ENCODE measurements around the gene ELAVL4.

The ELAVL4 gene

GRCh38 chr1:50232336-50232735 lies 123.6 kb downstream of the ELAVL4 start:
- Histone ChIP-seq H3K27ac (ENCODE audit: low read depth, low read length) (no peak overlapping the region), H3K27me3 (ENCODE audit: control insufficient read depth in 5 of 5, insufficient read depth in 4 of 5, low read length in 5 of 5) (no peaks in the 10 kb centered on the region), H3K4me1 (ENCODE audit: control insufficient read depth in 5 of 5, insufficient read depth in 5 of 5, low read length in 5 of 5) (no peaks in the 10 kb centered on the region), H3K4me3 (ENCODE audit: low read depth in 1 of 5, low read length in 5 of 5) (no peak overlapping the region), H3K9me3 (ENCODE audit: control insufficient read depth in 5 of 5, low read length in 5 of 5) (no peaks in the 10 kb centered on the region), H3K36me3 (ENCODE audit: control insufficient read depth in 5 of 5, insufficient read depth in 5 of 5, low read length in 5 of 5) (no peaks in the 10 kb centered on the region), H3K9ac (ENCODE audit: low read length in 5 of 5) (no peak overlapping the region)

GRCh38 chr1:50236656-50237055 lies 127.9 kb downstream of the ELAVL4 start:
- H3K36me3 ChIP-seq (ENCODE audit: control insufficient read depth in 5 of 5, insufficient read depth in 5 of 5, low read length in 5 of 5), result no peaks in the 10 kb centered on the region

GRCh38 chr1:50237056-50237455 lies 128.3 kb downstream of the ELAVL4 start:
- Histone ChIP-seq H3K4me1 (ENCODE audit: control insufficient read depth in 5 of 5, insufficient read depth in 5 of 5, low read length in 5 of 5) (no peaks in the 10 kb centered on the region), H3K9me3 (ENCODE audit: control insufficient read depth in 5 of 5, low read length in 5 of 5) (peaks cover 0 to 4% (median 0%) of the 10 kb centered on the region in 5 donors), H3K27ac (ENCODE audit: low read depth, low read length) (no peak overlapping the region), H3K9ac (ENCODE audit: low read length in 5 of 5) (no peak overlapping the region), H3K4me3 (ENCODE audit: low read depth in 1 of 5, low read length in 5 of 5) (no peak overlapping the region), H3K36me3 (ENCODE audit: control insufficient read depth in 5 of 5, insufficient read depth in 5 of 5, low read length in 5 of 5) (no peaks in the 10 kb centered on the region), H3K27me3 (ENCODE audit: control insufficient read depth in 5 of 5, insufficient read depth in 4 of 5, low read length in 5 of 5) (no peaks in the 10 kb centered on the region)

More at GRCh38 chr1:50236656-50237055, 127.9 kb downstream of the ELAVL4 start:
- Histone ChIP-seq H3K27me3 (ENCODE audit: control insufficient read depth in 5 of 5, insufficient read depth in 4 of 5, low read length in 5 of 5) (no peaks in the 10 kb centered on the region), H3K9ac (ENCODE audit: low read length in 5 of 5) (no peak overlapping the region), H3K9me3 (ENCODE audit: control insufficient read depth in 5 of 5, low read length in 5 of 5) (peaks cover 0 to 4% (median 0%) of the 10 kb centered on the region in 5 donors), H3K27ac (ENCODE audit: low read depth, low read length) (no peak overlapping the region), H3K4me3 (ENCODE audit: low read depth in 1 of 5, low read length in 5 of 5) (no peak overlapping the region), H3K4me1 (ENCODE audit: control insufficient read depth in 5 of 5, insufficient read depth in 5 of 5, low read length in 5 of 5) (no peaks in the 10 kb centered on the region)

- Histone ChIP-seq H3K4me3 (ENCODE audit: low read depth in 1 of 5, low read length in 5 of 5) (no peak overlapping the region), H3K9me3 (ENCODE audit: control insufficient read depth in 5 of 5, low read length in 5 of 5) (peaks cover 0 to 4% (median 0%) of the 10 kb centered on the region in 5 donors), H3K4me1 (ENCODE audit: control insufficient read depth in 5 of 5, insufficient read depth in 5 of 5, low read length in 5 of 5) (no peaks in the 10 kb centered on the region), H3K27ac (ENCODE audit: low read depth, low read length) (no peak overlapping the region), H3K36me3 (ENCODE audit: control insufficient read depth in 5 of 5, insufficient read depth in 5 of 5, low read length in 5 of 5) (no peaks in the 10 kb centered on the region), H3K27me3 (ENCODE audit: control insufficient read depth in 5 of 5, insufficient read depth in 4 of 5, low read length in 5 of 5) (no peaks in the 10 kb centered on the region), H3K9ac (ENCODE audit: low read length in 5 of 5) (no peak overlapping the region)
These were observed 135.2 kb downstream of the ELAVL4 start for GRCh38 chr1:50243939-50244338.

GRCh38 chr1:50246869-50247268 lies 138.1 kb downstream of the ELAVL4 start:
- Histone ChIP-seq H3K27ac (ENCODE audit: low read depth, low read length) (no peak overlapping the region), H3K4me1 (ENCODE audit: control insufficient read depth in 5 of 5, insufficient read depth in 5 of 5, low read length in 5 of 5) (peaks cover 0 to 1% (median 0%) of the 10 kb centered on the region in 5 donors), H3K36me3 (ENCODE audit: control insufficient read depth in 5 of 5, insufficient read depth in 5 of 5, low read length in 5 of 5) (no peaks in the 10 kb centered on the region), H3K9me3 (ENCODE audit: control insufficient read depth in 5 of 5, low read length in 5 of 5) (no peaks in the 10 kb centered on the region), H3K9ac (ENCODE audit: low read length in 5 of 5) (no peak overlapping the region), H3K27me3 (ENCODE audit: control insufficient read depth in 5 of 5, insufficient read depth in 4 of 5, low read length in 5 of 5) (peaks cover 0 to 4% (median 0%) of the 10 kb centered on the region in 5 donors), H3K4me3 (ENCODE audit: low read depth in 1 of 5, low read length in 5 of 5) (no peak overlapping the region)

- Histone ChIP-seq H3K9me3 (ENCODE audit: control insufficient read depth in 5 of 5, low read length in 5 of 5) (no peaks in the 10 kb centered on the region), H3K4me1 (ENCODE audit: control insufficient read depth in 5 of 5, insufficient read depth in 5 of 5, low read length in 5 of 5) (peaks cover 0 to 2% (median 0%) of the 10 kb centered on the region in 5 donors), H3K4me3 (ENCODE audit: low read depth in 1 of 5, low read length in 5 of 5) (no peak overlapping the region), H3K27me3 (ENCODE audit: control insufficient read depth in 5 of 5, insufficient read depth in 4 of 5, low read length in 5 of 5) (peaks cover 0 to 4% (median under 1%) of the 10 kb centered on the region in 5 donors), H3K9ac (ENCODE audit: low read length in 5 of 5) (no peak overlapping the region), H3K27ac (ENCODE audit: low read depth, low read length) (no peak overlapping the region), H3K36me3 (ENCODE audit: control insufficient read depth in 5 of 5, insufficient read depth in 5 of 5, low read length in 5 of 5) (no peaks in the 10 kb centered on the region)
These were observed 143.0 kb downstream of the ELAVL4 start for GRCh38 chr1:50251702-50252101.

- Histone ChIP-seq H3K9ac (ENCODE audit: low read length in 5 of 5) (no peak overlapping the region), H3K36me3 (ENCODE audit: control insufficient read depth in 5 of 5, insufficient read depth in 5 of 5, low read length in 5 of 5) (no peaks in the 10 kb centered on the region), H3K27me3 (ENCODE audit: control insufficient read depth in 5 of 5, insufficient read depth in 4 of 5, low read length in 5 of 5) (peaks cover 0 to 4% (median 3%) of the 10 kb centered on the region in 5 donors), H3K27ac (ENCODE audit: low read depth, low read length) (no peak overlapping the region), H3K4me1 (ENCODE audit: control insufficient read depth in 5 of 5, insufficient read depth in 5 of 5, low read length in 5 of 5) (peaks cover 0 to 2% (median 0%) of the 10 kb centered on the region in 5 donors), H3K4me3 (ENCODE audit: low read depth in 1 of 5, low read length in 5 of 5) (no peak overlapping the region), H3K9me3 (ENCODE audit: control insufficient read depth in 5 of 5, low read length in 5 of 5) (no peaks in the 10 kb centered on the region)
These were observed 143.5 kb downstream of the ELAVL4 start for GRCh38 chr1:50252196-50252595.
